ENCODE measurements around the gene ANO9.

ANO9 gene

GRCh38 chr11:381501-382072 is 60.2 kb downstream of the ANO9 start:
- DNase-seq (ENCODE audit: low read depth), result no peak

GRCh38 chr11:380996-381395 is 60.8 kb downstream of the ANO9 start:
- DNase-seq (ENCODE audit: low read depth), result no peak

- no peak for DNase-seq (ENCODE audit: low read depth)
These were observed 61.3 kb downstream of the ANO9 start for GRCh38 chr11:380491-380890.

GRCh38 chr11:380095-380480 is 61.7 kb downstream of the ANO9 start:
- no peak for DNase-seq (ENCODE audit: low read depth)

GRCh38 chr11:379205-380094 is 62.4 kb downstream of the ANO9 start:
- no peak for DNase-seq (ENCODE audit: low read depth)

GRCh38 chr11:377883-378500 is 63.8 kb downstream of the ANO9 start:
- no peak for DNase-seq (ENCODE audit: low read depth)

- DNase-seq (ENCODE audit: low read depth), result no peak
These were observed 64.5 kb downstream of the ANO9 start for GRCh38 chr11:377174-377865.

GRCh38 chr11:376531-377173 is 65.2 kb downstream of the ANO9 start:
- no peak for DNase-seq (ENCODE audit: low read depth)

- no peak for DNase-seq (ENCODE audit: low read depth)
These were observed 66.5 kb downstream of the ANO9 start for GRCh38 chr11:375065-376025.

GRCh38 chr11:373716-374551 is 67.9 kb downstream of the ANO9 start:
- DNase-seq (ENCODE audit: low read depth), result no peak

GRCh38 chr11:372809-373715 is 68.7 kb downstream of the ANO9 start:
- DNase-seq (ENCODE audit: low read depth), result no peak

GRCh38 chr11:371716-372590 is 69.9 kb downstream of the ANO9 start:
- DNase-seq (ENCODE audit: low read depth), result no peak

- no peak for DNase-seq (ENCODE audit: low read depth)
These were observed 70.8 kb downstream of the ANO9 start for GRCh38 chr11:371051-371450.

- DNase-seq (ENCODE audit: low read depth), result no peak
These were observed 71.5 kb downstream of the ANO9 start for GRCh38 chr11:370070-370941.

- DNase-seq (ENCODE audit: low read depth), result no peak
These were observed 72.3 kb downstream of the ANO9 start, which contains the start of gene B4GALNT4 for GRCh38 chr11:369336-370018. Gene B4GALNT4 (plus strand): TSS chr11:369499. CDS start chr11:369804, 305 bp downstream.
